ENCODE measurements around the gene KDM7A. TPM values are rescaled to one million over a fixed set of nuclear protein-coding genes. Genes with fewer than 3 reads are reported as not detected.

Gene KDM7A
- total RNA-seq, 4 donors from 2014 or later: 15.3 to 34.5 (median 23.2) TPM

DNA sequence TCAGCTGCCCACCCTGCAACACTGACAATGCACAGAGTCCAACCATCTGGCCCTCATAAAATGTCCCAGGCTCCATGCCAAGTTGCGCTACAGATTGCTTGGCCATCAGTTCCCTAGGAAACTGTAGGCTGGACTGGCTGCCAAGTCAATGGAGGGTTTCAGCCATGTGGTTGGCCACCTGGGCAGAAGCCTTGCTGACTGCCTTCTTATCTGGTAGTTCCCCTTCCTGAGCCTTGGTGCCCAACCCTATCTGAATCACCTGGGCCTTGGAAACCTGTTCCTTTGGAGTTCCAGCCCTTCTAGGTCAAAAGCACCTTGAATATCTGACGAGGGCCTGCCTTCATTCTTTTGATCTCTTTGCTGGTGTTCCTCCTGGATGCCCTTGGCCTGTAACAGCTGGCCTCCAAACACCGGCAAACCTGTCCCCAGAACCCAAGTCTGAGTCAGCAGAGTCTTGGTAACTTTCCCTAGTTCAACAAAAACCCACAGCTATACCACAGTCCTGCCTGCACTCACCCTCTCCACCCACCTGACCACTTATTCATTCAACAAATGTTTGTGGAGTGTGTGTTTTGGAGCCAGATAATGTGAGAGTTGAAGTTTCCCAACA, 37.4 kb upstream of the KDM7A start:
- whole genome bisulfite sequencing, 2 donors: 57 to 65% methylated on average over 3 of the region's 3 CpGs
- DNase-seq (ENCODE audit: low spot score in 2 of 2): peak in 1 of 2 donors; percentile 36
- H3K27ac ChIP-seq: peak overlapping the region in 1 of 4 donors; percentile 27
- TF ChIP-seq, protein P1, sequence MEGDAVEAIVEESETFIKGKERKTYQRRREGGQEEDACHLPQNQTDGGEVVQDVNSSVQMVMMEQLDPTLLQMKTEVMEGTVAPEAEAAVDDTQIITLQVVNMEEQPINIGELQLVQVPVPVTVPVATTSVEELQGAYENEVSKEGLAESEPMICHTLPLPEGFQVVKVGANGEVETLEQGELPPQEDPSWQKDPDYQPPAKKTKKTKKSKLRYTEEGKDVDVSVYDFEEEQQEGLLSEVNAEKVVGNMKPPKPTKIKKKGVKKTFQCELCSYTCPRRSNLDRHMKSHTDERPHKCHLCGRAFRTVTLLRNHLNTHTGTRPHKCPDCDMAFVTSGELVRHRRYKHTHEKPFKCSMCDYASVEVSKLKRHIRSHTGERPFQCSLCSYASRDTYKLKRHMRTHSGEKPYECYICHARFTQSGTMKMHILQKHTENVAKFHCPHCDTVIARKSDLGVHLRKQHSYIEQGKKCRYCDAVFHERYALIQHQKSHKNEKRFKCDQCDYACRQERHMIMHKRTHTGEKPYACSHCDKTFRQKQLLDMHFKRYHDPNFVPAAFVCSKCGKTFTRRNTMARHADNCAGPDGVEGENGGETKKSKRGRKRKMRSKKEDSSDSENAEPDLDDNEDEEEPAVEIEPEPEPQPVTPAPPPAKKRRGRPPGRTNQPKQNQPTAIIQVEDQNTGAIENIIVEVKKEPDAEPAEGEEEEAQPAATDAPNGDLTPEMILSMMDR (IDR thresholded peaks at IDR 0.05): no peak
- no peak for TF ChIP-seq POLR2A (IDR thresholded peaks at IDR 0.05)
- no peak for TF ChIP-seq EP300 (IDR thresholded peaks at IDR 0.05)
- H3K36me3 ChIP-seq: no peaks in the 10 kb centered on the region
- H3K27me3 ChIP-seq: no peaks in the 10 kb centered on the region
- H3K4me3 ChIP-seq: no peak overlapping the region
- no peaks in the 10 kb centered on the region for H3K9me3 ChIP-seq
- peaks cover 0 to 5% (median 1%) of the 10 kb centered on the region in 4 donors for H3K4me1 ChIP-seq

DNA sequence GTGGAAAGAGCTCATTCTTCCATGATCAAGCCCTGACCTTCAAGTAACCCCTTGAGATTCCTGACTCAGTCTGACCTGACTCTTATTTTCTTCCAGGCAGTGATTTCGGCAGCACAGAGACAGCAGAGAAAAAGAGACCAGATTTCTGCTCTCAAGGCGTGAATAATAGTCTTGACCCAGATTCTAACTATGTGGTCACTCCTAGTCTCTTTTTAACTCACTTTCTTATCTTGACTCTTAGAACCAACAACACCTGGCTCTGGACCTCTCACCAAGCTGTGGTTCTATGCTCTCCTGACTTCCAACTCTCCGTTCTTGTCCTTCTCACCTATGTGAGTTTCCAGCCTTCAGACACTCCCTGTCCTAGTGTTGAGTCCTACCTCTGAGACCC, 36.9 kb upstream of the KDM7A start:
- no peak for DNase-seq (ENCODE audit: low spot score in 2 of 2)
- Histone ChIP-seq H3K4me1 (peaks cover 0 to 5% (median 1%) of the 10 kb centered on the region in 4 donors), H3K27me3 (no peaks in the 10 kb centered on the region), H3K4me3 (no peak overlapping the region), H3K27ac (peak overlapping the region in 1 of 4 donors; percentile 27), H3K9me3 (no peaks in the 10 kb centered on the region), H3K36me3 (no peaks in the 10 kb centered on the region)
- TF ChIP-seq, protein P1 (IDR thresholded peaks at IDR 0.05): no peak
- no peak for TF ChIP-seq POLR2A (IDR thresholded peaks at IDR 0.05)
- 84 to 90% methylated on average over 3 of the region's 3 CpGs for WGBS, 2 donors

DNA sequence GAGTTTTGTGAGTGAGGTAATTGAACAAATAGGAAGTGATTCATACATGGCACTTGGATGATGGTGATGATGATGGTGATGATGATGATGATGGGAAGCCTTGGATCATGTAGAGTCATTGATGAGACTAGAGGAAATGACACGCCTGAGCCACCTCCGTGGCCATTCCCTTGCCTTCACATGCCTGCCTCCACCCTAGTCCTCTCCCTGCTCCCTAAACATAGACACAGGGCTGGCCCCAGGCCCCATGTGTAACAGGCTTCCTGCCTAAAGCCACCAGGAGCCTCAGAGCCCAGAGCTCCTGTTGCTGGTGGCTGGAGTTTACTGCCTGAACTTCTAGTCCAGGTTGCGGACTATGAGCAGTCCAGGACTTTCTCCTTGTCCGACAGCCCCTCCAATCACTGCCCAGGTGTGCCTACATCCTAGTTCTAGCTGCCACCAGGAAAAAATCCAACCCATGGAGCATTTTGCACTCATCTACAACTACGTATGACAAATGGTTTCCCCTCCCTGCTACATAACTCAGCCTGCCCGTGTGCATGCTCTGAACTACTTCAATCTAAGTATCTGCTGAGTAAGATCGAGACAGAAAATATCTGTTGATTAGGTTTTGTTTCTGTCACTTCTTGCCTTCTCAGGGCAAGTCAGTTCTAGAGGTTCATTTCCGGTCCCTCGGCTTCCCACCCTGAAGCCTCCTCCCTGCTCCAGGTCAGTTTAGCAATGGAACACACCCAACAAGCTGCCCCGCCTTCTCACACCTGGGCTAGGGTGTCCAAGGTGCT, 35.5 kb upstream of the KDM7A start:
- no peak for DNase-seq (ENCODE audit: low spot score in 2 of 2)

DNA sequence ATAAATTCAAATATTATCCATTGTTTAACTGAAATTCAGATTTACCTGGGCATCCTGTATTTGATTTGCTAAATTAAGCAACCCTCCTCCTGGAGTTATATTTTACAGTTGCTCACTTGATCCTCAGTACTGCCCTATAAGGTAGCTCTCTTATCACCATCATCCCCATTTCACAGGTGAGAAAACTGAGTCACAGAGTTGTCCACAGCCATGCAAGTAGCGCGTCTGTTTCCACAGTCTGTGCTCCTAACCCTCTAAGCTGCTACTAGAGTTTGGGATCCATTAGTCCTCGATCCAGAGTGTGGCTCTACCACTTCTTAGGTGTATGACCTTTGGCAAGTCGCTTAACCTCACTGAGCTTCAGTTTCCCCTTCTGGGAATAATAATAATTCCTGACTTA, 34.9 kb upstream of the KDM7A start:
- Histone ChIP-seq H3K9me3 (no peaks in the 10 kb centered on the region), H3K4me1 (peaks cover 0 to 10% (median 2%) of the 10 kb centered on the region in 4 donors), H3K27me3 (no peaks in the 10 kb centered on the region), H3K27ac (no peak overlapping the region), H3K36me3 (no peaks in the 10 kb centered on the region), H3K4me3 (no peak overlapping the region)
- 89 to 92% methylated on average over 4 of the region's 4 CpGs for WGBS, 2 donors
- no peak for DNase-seq (ENCODE audit: low spot score in 2 of 2)
- TF ChIP-seq EP300 (IDR thresholded peaks at IDR 0.05) (no peak), POLR2A (IDR thresholded peaks at IDR 0.05) (no peak)
- TF ChIP-seq, protein P1 (IDR thresholded peaks at IDR 0.05): no peak

More for the DNA sequence above, 35.5 kb upstream of the KDM7A start:
- H3K27ac ChIP-seq: no peak overlapping the region
- peaks cover 0 to 5% (median 2%) of the 10 kb centered on the region in 4 donors for H3K4me1 ChIP-seq
- no peak overlapping the region for H3K4me3 ChIP-seq
- no peaks in the 10 kb centered on the region for H3K27me3 ChIP-seq
- H3K36me3 ChIP-seq: no peaks in the 10 kb centered on the region
- no peaks in the 10 kb centered on the region for H3K9me3 ChIP-seq
- TF ChIP-seq EP300 (IDR thresholded peaks at IDR 0.05) (no peak), POLR2A (IDR thresholded peaks at IDR 0.05) (no peak)
- TF ChIP-seq, protein P1 (IDR thresholded peaks at IDR 0.05): no peak
- 79 to 84% methylated on average over 10 of the region's 10 CpGs for WGBS, 2 donors

Data from tibial nerve (tissue), 4 donors.